ENCODE results near the gene SNAP25. TPM values are rescaled to one million over a fixed set of nuclear protein-coding genes. Genes with fewer than 3 reads are reported as not detected.

SNAP25 gene
- total RNA-seq, result 10 to 100 TPM in 1 of 3 donors, 1 to 10 TPM in 1, under 1 TPM in 1; 0.80 to 10.5 (median 1.1) TPM
- long read RNA-seq, donor 1, transcript SNAP25-202 (8 exons, 2,050 nt), result major isoform, 8 of 16 reads
- long read RNA-seq, donor 1, transcript SNAP25-201 (8 exons, 2,053 nt), result minor isoform, 5 of 16 reads
- long read RNA-seq, donor 1, partial matches to known transcripts, result 1 of 16 reads
- long read RNA-seq, donor 1, other reads (novel, unspliced or antisense), result 2 of 16 reads
- long read RNA-seq, donor 2, partial matches to known transcripts, result 0 of 2 reads
- long read RNA-seq, donor 2, other reads (novel, unspliced or antisense), result 0 of 2 reads

DNA sequence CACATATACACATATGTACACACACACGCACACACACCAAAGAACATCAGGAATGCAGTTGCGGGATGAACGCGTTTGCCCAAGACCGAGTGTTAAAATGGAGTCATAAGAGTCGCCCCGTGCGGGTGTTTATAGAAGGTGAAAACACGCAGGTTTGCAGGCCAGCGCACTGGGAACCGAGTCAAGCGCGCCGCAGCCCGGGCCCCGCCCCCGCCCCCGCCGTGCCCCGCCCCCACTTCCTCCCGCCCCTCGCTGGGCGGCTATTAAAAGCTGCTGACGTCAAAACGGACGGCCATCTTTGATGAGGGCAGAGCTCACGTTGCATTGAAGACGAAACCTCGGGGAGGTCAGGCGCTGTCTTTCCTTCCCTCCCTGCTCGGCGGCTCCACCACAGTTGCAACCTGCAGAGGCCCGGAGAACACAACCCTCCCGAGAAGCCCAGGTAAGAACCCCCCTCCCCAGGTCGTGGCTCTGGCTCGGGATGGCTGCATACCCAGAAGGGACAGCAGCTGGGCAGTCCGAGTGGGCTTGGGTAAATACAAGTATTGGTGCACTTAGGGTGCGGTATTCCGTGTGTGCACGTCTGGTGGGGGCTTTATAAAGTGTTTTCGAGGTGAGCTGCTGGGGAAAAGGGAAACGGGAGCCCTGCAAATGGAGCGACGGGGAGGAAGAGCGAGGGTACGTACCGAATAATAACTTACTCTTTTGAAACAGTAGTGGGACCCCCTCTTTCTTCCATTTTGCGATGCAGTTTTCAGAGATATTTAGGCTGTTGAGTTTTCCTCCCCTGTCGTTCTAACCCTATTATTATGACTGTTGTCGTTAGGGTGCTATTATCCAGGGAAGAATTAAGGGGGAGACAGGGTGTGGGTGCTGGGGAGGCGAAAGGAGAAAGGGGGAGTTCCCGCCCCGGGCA, at the start of gene SNAP25:
Gene SNAP25, plus strand, starts transcription at position 295 of the 916 bp plus-strand sequence. CDS start 56,662 bp downstream, outside the sequence.
- Histone ChIP-seq H3K9me3 (no peaks in the 10 kb centered on the region), H3K36me3 (ENCODE audit: low read depth) (no peaks in the 10 kb centered on the region), H3K4me1 (ENCODE audit: low read depth) (peaks cover 6% of the 10 kb centered on the region), H3K4me3 (no peak within 1 kb of the TSS)
- peak in 2 of 3 donors; percentile 6 to 48 for DNase-seq
- intact Hi-C loops (cut with DNase I, micrococcal nuclease), result no loop called here
- peak; percentile 45 for ATAC-seq
- TF ChIP-seq, protein P1, sequence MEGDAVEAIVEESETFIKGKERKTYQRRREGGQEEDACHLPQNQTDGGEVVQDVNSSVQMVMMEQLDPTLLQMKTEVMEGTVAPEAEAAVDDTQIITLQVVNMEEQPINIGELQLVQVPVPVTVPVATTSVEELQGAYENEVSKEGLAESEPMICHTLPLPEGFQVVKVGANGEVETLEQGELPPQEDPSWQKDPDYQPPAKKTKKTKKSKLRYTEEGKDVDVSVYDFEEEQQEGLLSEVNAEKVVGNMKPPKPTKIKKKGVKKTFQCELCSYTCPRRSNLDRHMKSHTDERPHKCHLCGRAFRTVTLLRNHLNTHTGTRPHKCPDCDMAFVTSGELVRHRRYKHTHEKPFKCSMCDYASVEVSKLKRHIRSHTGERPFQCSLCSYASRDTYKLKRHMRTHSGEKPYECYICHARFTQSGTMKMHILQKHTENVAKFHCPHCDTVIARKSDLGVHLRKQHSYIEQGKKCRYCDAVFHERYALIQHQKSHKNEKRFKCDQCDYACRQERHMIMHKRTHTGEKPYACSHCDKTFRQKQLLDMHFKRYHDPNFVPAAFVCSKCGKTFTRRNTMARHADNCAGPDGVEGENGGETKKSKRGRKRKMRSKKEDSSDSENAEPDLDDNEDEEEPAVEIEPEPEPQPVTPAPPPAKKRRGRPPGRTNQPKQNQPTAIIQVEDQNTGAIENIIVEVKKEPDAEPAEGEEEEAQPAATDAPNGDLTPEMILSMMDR (IDR thresholded peaks at IDR 0.05), result no peak

DNA sequence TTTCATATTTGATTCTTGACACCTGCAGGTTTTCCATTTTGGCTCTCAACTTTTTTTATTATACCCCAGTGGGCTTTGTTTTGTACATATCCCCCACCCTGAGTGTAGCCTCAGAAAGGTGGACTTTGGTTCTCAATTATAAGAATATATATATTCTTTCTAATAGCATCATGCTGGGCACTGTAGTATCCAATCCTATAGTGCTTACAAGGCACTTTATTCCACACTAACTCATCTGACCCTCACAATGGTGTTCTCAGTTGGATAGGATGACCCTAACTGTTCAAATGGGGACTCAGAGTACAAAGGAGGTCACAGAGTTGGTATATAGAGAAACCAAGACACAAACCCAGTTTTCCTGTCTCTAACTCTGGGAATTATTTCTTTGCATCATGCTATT, 48.9 kb upstream of the SNAP25 start:
- DNase-seq (no peak), ATAC-seq (no peak)
- no peaks in the 10 kb centered on the region for H3K36me3 ChIP-seq (ENCODE audit: low read depth)
- no peaks in the 10 kb centered on the region for H3K9me3 ChIP-seq
- TF ChIP-seq, protein P1 (IDR thresholded peaks at IDR 0.05), result no peak
- H3K4me3 ChIP-seq, result no peak overlapping the region
- H3K4me1 ChIP-seq (ENCODE audit: low read depth), result no peaks in the 10 kb centered on the region
- intact Hi-C loops (cut with DNase I, micrococcal nuclease), result no loop called here

DNA sequence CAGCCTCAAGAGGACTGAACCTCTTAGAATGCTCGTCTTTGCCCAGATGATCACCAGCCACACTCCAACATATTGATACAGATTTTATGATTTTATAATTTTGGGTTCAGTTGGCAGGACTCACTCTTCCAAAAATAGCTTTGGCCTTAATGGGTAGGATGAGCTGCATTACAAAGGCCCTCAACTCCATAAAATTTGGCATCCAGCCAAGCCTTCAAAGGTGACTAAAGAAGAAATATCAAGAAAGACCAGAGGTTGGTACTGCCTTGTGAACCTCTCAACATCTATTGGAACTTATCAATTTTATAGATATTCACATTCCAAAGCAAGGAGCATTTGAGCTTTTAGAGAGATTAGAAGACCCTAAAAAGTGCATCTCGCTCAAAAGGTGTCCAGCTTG, 48.4 kb upstream of the SNAP25 start:
- TF ChIP-seq, protein P1 (IDR thresholded peaks at IDR 0.05), result no peak
- Histone ChIP-seq H3K9me3 (no peaks in the 10 kb centered on the region), H3K4me1 (ENCODE audit: low read depth) (no peaks in the 10 kb centered on the region), H3K36me3 (ENCODE audit: low read depth) (no peaks in the 10 kb centered on the region), H3K4me3 (no peak overlapping the region)
- intact Hi-C loops (cut with DNase I, micrococcal nuclease), result no loop called here
- ATAC-seq, result no peak
- no peak for DNase-seq

DNA sequence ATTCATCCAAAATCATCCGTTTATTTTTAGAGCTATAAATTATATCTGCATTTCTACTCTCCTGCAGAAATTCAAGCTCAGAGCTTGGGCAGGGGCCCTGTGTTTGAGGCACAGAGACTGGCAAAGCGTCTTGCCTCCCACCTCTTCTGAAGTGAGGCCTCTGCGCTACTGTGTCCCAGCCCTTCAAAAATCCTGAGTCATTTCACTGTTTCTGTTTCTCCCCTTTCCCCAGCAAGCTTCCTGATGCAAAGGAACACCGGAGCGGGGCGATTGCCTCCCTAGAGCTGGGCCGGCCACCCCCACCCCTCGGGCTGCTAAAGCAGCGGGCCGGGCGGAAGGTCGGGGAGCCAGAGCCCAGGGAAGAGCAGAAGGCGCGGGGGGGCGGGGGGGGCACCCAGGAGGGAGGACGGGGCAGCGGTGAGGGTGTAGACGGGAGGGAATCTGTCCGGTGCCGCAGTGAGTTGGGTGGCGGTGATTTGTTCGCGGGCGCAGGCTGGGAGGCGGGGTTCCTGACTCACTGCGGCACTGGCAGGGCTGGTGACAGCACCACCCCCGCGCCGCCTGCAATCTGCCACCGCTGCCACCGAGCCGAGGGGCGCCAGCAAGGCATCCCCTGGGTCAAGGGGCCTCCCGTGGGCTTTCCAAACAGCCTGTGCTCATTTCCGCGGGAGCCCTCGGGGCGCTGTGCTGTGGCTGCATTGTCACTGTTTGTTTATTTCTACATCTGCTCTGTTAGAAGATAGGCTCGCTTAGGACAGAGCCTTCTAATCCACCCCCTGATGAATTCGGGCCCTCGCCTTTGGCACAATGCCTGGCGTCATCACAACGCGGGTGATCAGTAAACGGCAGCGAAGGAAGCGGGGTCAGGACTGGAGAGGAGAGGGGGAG, 46.5 kb upstream of the SNAP25 start:
- intact Hi-C loops (cut with DNase I, micrococcal nuclease), result no loop called here

More for the DNA sequence above, 46.5 kb upstream of the SNAP25 start:
- H3K4me1 ChIP-seq (ENCODE audit: low read depth), result no peaks in the 10 kb centered on the region
- peak; percentile 9 to 44 (median 36) for DNase-seq
- no peaks in the 10 kb centered on the region for H3K36me3 ChIP-seq (ENCODE audit: low read depth)
- no peaks in the 10 kb centered on the region for H3K9me3 ChIP-seq
- no peak overlapping the region for H3K4me3 ChIP-seq
- ATAC-seq, result peak; percentile 81
- TF ChIP-seq, protein P1 (IDR thresholded peaks at IDR 0.05), result no peak
